Right lobe of liver (tissue), 6 donors: Measurements from ENCODE around the gene GPC5. TPM values are rescaled to one million over a fixed set of nuclear protein-coding genes. Genes with fewer than 3 reads are reported as not detected.

Experiments
- ATAC-seq, 4 donors: fragments of 200-7000 bp; cut with Tn5 transposase; one replicate each; pipeline ENCODE4 v1.9.1; 2020; ENCODE audit warnings: mild to moderate bottlenecking in 4 of 4, moderate library complexity in 4 of 4
- DNase-seq, 3 donors: peaks; one replicate each; pipeline ENCODE4 v3.0.0-alpha.2; 2020
- H3K27ac ChIP-seq, 3 donors: fragments of 200-600 bp; one replicate each; pipeline ENCODE4 v1.8.0; 2022
- H3K27me3 ChIP-seq, 2 donors: fragments of 200-600 bp; one replicate each; pipeline ENCODE4 v1.8.0; 2022
- H3K36me3 ChIP-seq, 4 donors: fragments of 200-600 bp; sonication (generic) in 1 of 4; one replicate each; pipeline versions ENCODE4 v1.5.1 to v1.8.0; 2017 to 2022; ENCODE audit warnings: control low read depth in 1 of 4
- H3K4me1 ChIP-seq, 4 donors: fragments of 200-600 bp; sonication (generic) in 1 of 4; one replicate each; pipeline versions ENCODE4 v1.5.1 to v1.8.0; 2017 to 2022; ENCODE audit warnings: control low read depth in 1 of 4
- H3K4me3 ChIP-seq, 3 donors: fragments of 200-600 bp; one replicate each; pipeline ENCODE4 v1.8.0; 2022
- H3K9me3 ChIP-seq, 4 donors: fragments of 200-600 bp; sonication (generic) in 1 of 4; one replicate each; pipeline versions ENCODE4 v1.5.1 to v1.8.0; 2017 to 2022; ENCODE audit warnings: control low read depth in 1 of 4
- CTCF ChIP-seq, 4 donors: fragments of 200-600 bp in 3 of 4; fragments of 450-650 bp in 1 of 4; IDR thresholded peaks; one replicate each; pipeline versions ENCODE4 v1.5.1 to v1.8.0; 2016 to 2022; ENCODE audit warnings: antibody characterized with exemption in 4 of 4, mild to moderate bottlenecking in 2 of 4
- POLR2A ChIP-seq: fragments of 450-650 bp; IDR thresholded peaks from one replicate; pipeline ENCODE4 v1.6.1; 2017; ENCODE audit warnings: antibody characterized with exemption, mild to moderate bottlenecking
- WGBS: methylation state at CpG from one replicate; pipeline ENCODE4 v1.1.6; 2018; ENCODE audit warnings: low coverage, low lambda C conversion rate; ENCODE audit not compliant: insufficient coverage; ENCODE audit errors: missing lambda C conversion rate; 5-methylcytosine and 5-hydroxymethylcytosine counted together
- intact Hi-C, 2 donors: fragments of 100-400 bp; cut with DNase I; formaldehyde crosslinking; loops; one replicate each; pipeline versions ENCODE4 v1.11.2 to v1.14.1; 2022
- total RNA-seq, 6 experiments: library from RNA; depleted of rRNA in 2 of 6; stranded (reverse); fragments of >200 nt in 2 of 6; fragmentation: NEBNext Ultra II Directional in 3 of 6; extraction: Animal tissue kit (Norgen Biotek cat#: 25700) in 3 of 6; gene quantifications; one replicate each; pipeline versions ENCODE4 v1.1.0 to v1.2.4, GENCODE V29; 2016 to 2023
- donor health status: DM: no; HTN: yes; CAD: no.
- donor health status: DM: no; HTN: no; CAD: no.
- donor health status: DM: no; HTN: no; CAD: no.
- donor health status: DM: no; HTN: yes; CAD: no.
- donor health status: DM: no; HTN: yes; CAD: no.

Gene GPC5
- total RNA-seq, 6 experiments from 2014 or later = 0.12 to 0.99 (median 0.66) TPM

- TF ChIP-seq POLR2A (no peak), CTCF (IDR thresholded peaks at IDR 0.05) (no peak)
- DNase-seq (no peak), ATAC-seq (no peak)
- Histone ChIP-seq H3K27me3 (no peaks in the 10 kb centered on the region), H3K36me3 (no peaks in the 10 kb centered on the region), H3K4me3 (no peak overlapping the region), H3K4me1 (no peaks in the 10 kb centered on the region), H3K9me3 (no peaks in the 10 kb centered on the region), H3K27ac (no peak overlapping the region)
- intact Hi-C loops = no loop called here
- WGBS = 63% methylated on average over 1 of the region's 1 CpG
These were observed 1335.6 kb downstream of the GPC5 start for GRCh38 chr13:92734068-92734467.

GRCh38 chr13:92734545-92734944 is 1336.1 kb downstream of the GPC5 start:
- no peaks in the 10 kb centered on the region for H3K4me1 ChIP-seq
- intact Hi-C loops = no loop called here
- H3K36me3 ChIP-seq = no peaks in the 10 kb centered on the region

GRCh38 chr13:92735909-92736308 is 1337.5 kb downstream of the GPC5 start:
- no peaks in the 10 kb centered on the region for H3K36me3 ChIP-seq
- intact Hi-C loops = no loop called here
- H3K4me1 ChIP-seq = no peaks in the 10 kb centered on the region
- no peak for ATAC-seq
- H3K27me3 ChIP-seq = no peaks in the 10 kb centered on the region
- no peak for TF ChIP-seq CTCF (IDR thresholded peaks at IDR 0.05)
- no peak for TF ChIP-seq POLR2A
- WGBS = 77% methylated on average over 1 of the region's 1 CpG
- H3K4me3 ChIP-seq = no peak overlapping the region
- H3K27ac ChIP-seq = no peak overlapping the region
- no peak for DNase-seq
- no peaks in the 10 kb centered on the region for H3K9me3 ChIP-seq

More at GRCh38 chr13:92734545-92734944, 1336.1 kb downstream of the GPC5 start:
- no peak overlapping the region for H3K4me3 ChIP-seq
- WGBS = 100% methylated on average over 1 of the region's 1 CpG
- no peak for TF ChIP-seq CTCF (IDR thresholded peaks at IDR 0.05)
- no peak for TF ChIP-seq POLR2A
- H3K9me3 ChIP-seq = no peaks in the 10 kb centered on the region
- DNase-seq = no peak
- no peak for ATAC-seq
- H3K27me3 ChIP-seq = no peaks in the 10 kb centered on the region
- no peak overlapping the region for H3K27ac ChIP-seq

- no peak for DNase-seq
- Histone ChIP-seq H3K9me3 (no peaks in the 10 kb centered on the region), H3K36me3 (no peaks in the 10 kb centered on the region), H3K27ac (no peak overlapping the region), H3K4me3 (no peak overlapping the region), H3K4me1 (no peaks in the 10 kb centered on the region), H3K27me3 (no peaks in the 10 kb centered on the region)
- 46% methylated on average over 2 of the region's 2 CpGs for WGBS
- intact Hi-C loops = no loop called here
- ATAC-seq = no peak
- TF ChIP-seq POLR2A = no peak
- no peak for TF ChIP-seq CTCF (IDR thresholded peaks at IDR 0.05)
These were observed 1340.9 kb downstream of the GPC5 start for GRCh38 chr13:92739306-92739818.

GRCh38 chr13:92743992-92744391 is 1345.6 kb downstream of the GPC5 start:
- Histone ChIP-seq H3K4me1 (no peaks in the 10 kb centered on the region), H3K36me3 (no peaks in the 10 kb centered on the region), H3K4me3 (no peak overlapping the region), H3K27ac (no peak overlapping the region), H3K9me3 (no peaks in the 10 kb centered on the region), H3K27me3 (no peaks in the 10 kb centered on the region)
- DNase-seq (no peak), ATAC-seq (no peak)
- TF ChIP-seq POLR2A (no peak), CTCF (IDR thresholded peaks at IDR 0.05) (no peak)
- intact Hi-C loops = no loop called here
- 89% methylated on average over 1 of the region's 1 CpG for WGBS
